ENCODE measurements around the gene PTPRCAP.

DNA sequence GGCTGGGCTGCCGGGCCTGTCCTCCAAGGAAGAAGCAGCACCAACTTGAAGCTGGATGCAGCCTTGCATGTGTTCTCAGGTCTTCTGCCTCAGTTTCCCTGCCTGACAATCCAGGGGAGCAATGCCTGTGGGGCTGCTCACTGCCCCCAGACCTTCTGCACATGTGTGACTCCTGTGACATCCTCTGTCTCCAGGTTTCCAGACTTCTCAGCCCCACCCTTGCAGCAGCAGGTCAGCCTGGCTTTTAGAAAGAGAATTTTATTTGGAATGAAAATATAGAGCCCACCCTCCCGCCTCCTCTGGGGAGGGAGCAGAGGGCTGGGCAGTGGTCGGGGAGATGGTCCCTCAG is 301 bp upstream of the PTPRCAP start:
- no peak for TF ChIP-seq USF1 (IDR thresholded peaks at IDR 0.05; ENCODE audit: borderline replicate concordance, extremely low read length, insufficient read depth, low read depth, low read length)
- TF ChIP-seq HCFC1 (IDR thresholded peaks at IDR 0.05; ENCODE audit: low read length), result no peak
- TF ChIP-seq NBN (IDR thresholded peaks at IDR 0.05), result no peak

Measured in GM12878 (cell line).